Fibroblast of the aortic adventitia (primary cell): ENCODE results near the gene LRRC23. TPM values are rescaled to one million over a fixed set of nuclear protein-coding genes. Genes with fewer than 3 reads are reported as not detected.

ENCODE experiments used
- DNase-seq: peaks from one replicate; pipeline ENCODE4 v3.0.0-alpha.2; 2010; ENCODE audit warnings: low read depth
- H3K4me3 ChIP-seq: 2 replicates; pipeline ENCODE4 v1.5.1; 2011; ENCODE audit warnings: low read depth, mild to moderate bottlenecking, control low read depth, low read length, moderate library complexity
- CTCF ChIP-seq: IDR thresholded peaks from 2 replicates; pipeline ENCODE4 v1.5.1; 2011; ENCODE audit warnings: mild to moderate bottlenecking, low read length, control low read depth, inconsistent platforms; ENCODE audit not compliant: insufficient read depth
- total RNA-seq: library from RNA; depleted of rRNA; stranded (reverse); fragments of >200 nt; gene quantifications from 2 replicates; pipeline ENCODE4 v1.2.3, GENCODE V29; 2012; ENCODE audit warnings: low replicate concordance

Gene LRRC23
- total RNA-seq, 1 donor, result 7.0 TPM

- DNase-seq, result no peak
Measured at GRCh38 chr12:6917491-6918231, 13.0 kb downstream of the LRRC23 start.

GRCh38 chr12:6919588-6919987 lies 15.0 kb downstream of the LRRC23 start:
- no peak for TF ChIP-seq CTCF
- H3K4me3 ChIP-seq, result no peak overlapping the region
- no peak for DNase-seq

More at GRCh38 chr12:6917491-6918231, 13.0 kb downstream of the LRRC23 start:
- TF ChIP-seq CTCF, result no peak
- no peak overlapping the region for H3K4me3 ChIP-seq

GRCh38 chr12:6921539-6921938 lies 16.9 kb downstream of the LRRC23 start:
- no peak for DNase-seq
- TF ChIP-seq CTCF, result no peak

GRCh38 chr12:6921996-6922946 lies 17.6 kb downstream of the LRRC23 start:
- no peak for DNase-seq
- H3K4me3 ChIP-seq, result no peak overlapping the region
- TF ChIP-seq CTCF, result no peak

More at GRCh38 chr12:6921539-6921938, 16.9 kb downstream of the LRRC23 start:
- H3K4me3 ChIP-seq, result no peak overlapping the region

GRCh38 chr12:6923003-6923732 lies 18.5 kb downstream of the LRRC23 start:
- TF ChIP-seq CTCF, result peak; percentile 2
- no peak for DNase-seq
- no peak overlapping the region for H3K4me3 ChIP-seq

- no peak overlapping the region for H3K4me3 ChIP-seq
- peak; percentile 38 for DNase-seq
- TF ChIP-seq CTCF, result no peak
Measured at GRCh38 chr12:6923851-6924250, 19.2 kb downstream of the LRRC23 start.
